Measurements from ENCODE around the gene SBF1. TPM values are rescaled to one million over a fixed set of nuclear protein-coding genes. Genes with fewer than 3 reads are reported as not detected.
A peak's percentile ranks its signal among the peaks of the same experiment; 100 is the strongest.
"Not testable (repeated sequence)": the region's sequence is repeated elsewhere in the genome, so short reads cannot be mapped to it uniquely, and the experiment has no call there.

SBF1 gene
- total RNA-seq, 1 donor from 2014 or later = 144 TPM

GRCh38 chr22:50414476-50415248, 60.2 kb downstream of the SBF1 start:
- Mint-ChIP-seq H3K4me1 (no peaks in the 10 kb centered on the region), H3K36me3 (ENCODE audit: low read depth) (peaks cover 66% of the 10 kb centered on the region), H3K9me3 (no peaks in the 10 kb centered on the region), H3K27me3 (no peaks in the 10 kb centered on the region), H3K27ac (no peak overlapping the region), H3K4me3 (no peak overlapping the region)
- no peak for TF ChIP-seq CTCF (IDR thresholded peaks at IDR 0.05)
- ChIA-PET POLR2A (no interaction called here), CTCF (no interaction called here)
- ATAC-seq (ENCODE audit: low read depth) (no peak), DNase-seq (no peak)
- intact Hi-C loops (cut with micrococcal nuclease) = no loop called here

- H3K36me3 Mint-ChIP-seq (ENCODE audit: low read depth) = peaks cover 51% of the 10 kb centered on the region
- DNase-seq; intact Hi-C loops (cut with micrococcal nuclease): not testable (repeated sequence)
These were observed 65.9 kb downstream of the SBF1 start for GRCh38 chr22:50408954-50409353.

GRCh38 chr22:50408311-50408710, 66.5 kb downstream of the SBF1 start:
- Mint-ChIP-seq H3K4me1 (peaks cover 6% of the 10 kb centered on the region), H3K27ac (no peak overlapping the region), H3K4me3 (no peak overlapping the region), H3K36me3 (ENCODE audit: low read depth) (peaks cover 45% of the 10 kb centered on the region), H3K9me3 (no peaks in the 10 kb centered on the region), H3K27me3 (no peaks in the 10 kb centered on the region)
- ChIA-PET POLR2A (no interaction called here), CTCF (no interaction called here)
- DNase-seq (no peak), ATAC-seq (ENCODE audit: low read depth) (no peak)
- TF ChIP-seq CTCF (IDR thresholded peaks at IDR 0.05) = no peak
- intact Hi-C loops (cut with micrococcal nuclease) = no loop called here

More at GRCh38 chr22:50408954-50409353, 65.9 kb downstream of the SBF1 start:
- H3K27me3 Mint-ChIP-seq; POLR2A ChIA-PET; H3K9me3 Mint-ChIP-seq; ATAC-seq (ENCODE audit: low read depth); H3K27ac Mint-ChIP-seq; CTCF ChIA-PET; H3K4me1 Mint-ChIP-seq; H3K4me3 Mint-ChIP-seq: not testable (repeated sequence)

GRCh38 chr22:50406416-50407170, 68.2 kb downstream of the SBF1 start:
- H3K36me3 Mint-ChIP-seq (ENCODE audit: low read depth) = peaks cover 51% of the 10 kb centered on the region
- no peak overlapping the region for H3K27ac Mint-ChIP-seq
- intact Hi-C loops (cut with micrococcal nuclease) = no loop called here
- no peaks in the 10 kb centered on the region for H3K9me3 Mint-ChIP-seq
- no peak overlapping the region for H3K4me3 Mint-ChIP-seq
- ChIA-PET POLR2A (no interaction called here), CTCF (no interaction called here)
- peaks cover 14% of the 10 kb centered on the region for H3K4me1 Mint-ChIP-seq
- H3K27me3 Mint-ChIP-seq = no peaks in the 10 kb centered on the region
- TF ChIP-seq CTCF (IDR thresholded peaks at IDR 0.05) = no peak
- ATAC-seq (ENCODE audit: low read depth) = no peak
- DNase-seq = no peak

- H3K4me3 Mint-ChIP-seq = peak overlapping the region; percentile 28
- peaks cover 40% of the 10 kb centered on the region for H3K36me3 Mint-ChIP-seq (ENCODE audit: low read depth)
- intact Hi-C loops (cut with micrococcal nuclease) = loop anchor here (5.0 kb wide), 1 partner anchor 69 kb away; no protein-coding TSS in a partner anchor
- no peaks in the 10 kb centered on the region for H3K27me3 Mint-ChIP-seq
- ChIA-PET CTCF (no interaction called here), POLR2A (interaction anchor here (0.5 to 0.7 kb wide), 3 partner anchors 92 to 158 kb away, joined by 3 to 4 read pairs (median 3); no protein-coding TSS in a partner anchor)
- H3K9me3 Mint-ChIP-seq = no peaks in the 10 kb centered on the region
- ATAC-seq (ENCODE audit: low read depth) (no peak), DNase-seq (no peak)
- H3K4me1 Mint-ChIP-seq = peaks cover 35% of the 10 kb centered on the region
- peak overlapping the region; percentile 24 for H3K27ac Mint-ChIP-seq
- TF ChIP-seq CTCF (IDR thresholded peaks at IDR 0.05) = no peak
These were observed 71.1 kb downstream of the SBF1 start for GRCh38 chr22:50403701-50404101.

Data from activated B cell treated with CpG ODN at 0.5 μM for 24 hours (primary cell).